HG02678 (cell line): ENCODE measurements around the gene HMGXB3.

Source experiments
- ATAC-seq: cut with Tn5 transposase; IDR thresholded peaks from one replicate; pipeline ENCODE4 v1.9.1; 2021; ENCODE audit warnings: mild to moderate bottlenecking, moderate library complexity; ENCODE audit not compliant: unreplicated experiment

HMGXB3 gene

GRCh38 chr5:150052226-150052955, 51.9 kb downstream of the HMGXB3 start:
- no peak for ATAC-seq

- ATAC-seq: no peak
Measured at GRCh38 chr5:150052956-150053712, 52.6 kb downstream of the HMGXB3 start.

- ATAC-seq: no peak
Measured at GRCh38 chr5:150053713-150054392, 53.3 kb downstream of the HMGXB3 start.

- no peak for ATAC-seq
Measured at GRCh38 chr5:150054569-150054968, 54.0 kb downstream of the HMGXB3 start.

GRCh38 chr5:150055326-150056074, 55.0 kb downstream of the HMGXB3 start:
- no peak for ATAC-seq

GRCh38 chr5:150056075-150056443, 55.5 kb downstream of the HMGXB3 start:
- no peak for ATAC-seq

- ATAC-seq: no peak
Measured at GRCh38 chr5:150057052-150057451, 56.5 kb downstream of the HMGXB3 start.

GRCh38 chr5:150057511-150057910, 57.0 kb downstream of the HMGXB3 start:
- no peak for ATAC-seq

GRCh38 chr5:150057996-150058395, 57.5 kb downstream of the HMGXB3 start:
- no peak for ATAC-seq

- no peak for ATAC-seq
Measured at GRCh38 chr5:150058480-150059126, 58.1 kb downstream of the HMGXB3 start.

- no peak for ATAC-seq
Measured at GRCh38 chr5:150059623-150060022, 59.1 kb downstream of the HMGXB3 start.

- no peak for ATAC-seq
Measured at GRCh38 chr5:150060471-150060870, 59.9 kb downstream of the HMGXB3 start.

GRCh38 chr5:150061538-150061995, 61.0 kb downstream of the HMGXB3 start:
- no peak for ATAC-seq

GRCh38 chr5:150062216-150062922, 61.8 kb downstream of the HMGXB3 start:
- ATAC-seq: no peak

GRCh38 chr5:150063638-150064037, 63.1 kb downstream of the HMGXB3 start:
- ATAC-seq: no peak

GRCh38 chr5:150064681-150065220, 64.2 kb downstream of the HMGXB3 start:
- ATAC-seq: no peak

GRCh38 chr5:150065346-150065745, 64.8 kb downstream of the HMGXB3 start:
- ATAC-seq: no peak

GRCh38 chr5:150065886-150066285, 65.3 kb downstream of the HMGXB3 start:
- ATAC-seq: no peak

GRCh38 chr5:150066436-150066835, 65.9 kb downstream of the HMGXB3 start:
- no peak for ATAC-seq
